Right ventricle myocardium superior (tissue), 1 donor: Measurements from ENCODE around the gene AARS1. TPM values are rescaled to one million over a fixed set of nuclear protein-coding genes. Genes with fewer than 3 reads are reported as not detected.
"Not testable (repeated sequence)": the region's sequence is repeated elsewhere in the genome, so short reads cannot be mapped to it uniquely, and the experiment has no call there.

Source experiments
- ATAC-seq: fragments of 200-7000 bp; cut with Tn5 transposase; one replicate; pipeline ENCODE4 v1.9.1; 2020; ENCODE audit warnings: mild to moderate bottlenecking; ENCODE audit not compliant: poor library complexity
- DNase-seq: peaks from one replicate; pipeline ENCODE4 v3.0.0-alpha.2; 2020
- intact Hi-C: fragments of 100-400 bp; cut with DNase I; formaldehyde crosslinking; loops from one replicate; pipeline ENCODE4 v1.11.2; 2022
- long read RNA-seq: library from polyadenylated mRNA; unstranded; transcript quantifications from one replicate; pipeline ENCODE4 v2.0.0, GENCODE V29; 2021
- total RNA-seq: library from RNA; stranded (reverse); fragmentation: NEBNext Ultra II Directional; extraction: Animal tissue kit (Norgen Biotek cat#: 25700); gene quantifications from one replicate; pipeline ENCODE4 v1.2.1, GENCODE V29; 2021
- donor health status: DM: no; HTN: yes; CAD: no; lungs with severe emphysema.

Gene AARS1
- total RNA-seq: 59.7 TPM
- long read RNA-seq, transcript AARS-201 (21 exons, 3,477 nt): major isoform, 122 of 152 reads
- long read RNA-seq, partial matches to known transcripts: 20 of 152 reads
- long read RNA-seq, other reads (novel, unspliced or antisense): 10 of 152 reads

DNA sequence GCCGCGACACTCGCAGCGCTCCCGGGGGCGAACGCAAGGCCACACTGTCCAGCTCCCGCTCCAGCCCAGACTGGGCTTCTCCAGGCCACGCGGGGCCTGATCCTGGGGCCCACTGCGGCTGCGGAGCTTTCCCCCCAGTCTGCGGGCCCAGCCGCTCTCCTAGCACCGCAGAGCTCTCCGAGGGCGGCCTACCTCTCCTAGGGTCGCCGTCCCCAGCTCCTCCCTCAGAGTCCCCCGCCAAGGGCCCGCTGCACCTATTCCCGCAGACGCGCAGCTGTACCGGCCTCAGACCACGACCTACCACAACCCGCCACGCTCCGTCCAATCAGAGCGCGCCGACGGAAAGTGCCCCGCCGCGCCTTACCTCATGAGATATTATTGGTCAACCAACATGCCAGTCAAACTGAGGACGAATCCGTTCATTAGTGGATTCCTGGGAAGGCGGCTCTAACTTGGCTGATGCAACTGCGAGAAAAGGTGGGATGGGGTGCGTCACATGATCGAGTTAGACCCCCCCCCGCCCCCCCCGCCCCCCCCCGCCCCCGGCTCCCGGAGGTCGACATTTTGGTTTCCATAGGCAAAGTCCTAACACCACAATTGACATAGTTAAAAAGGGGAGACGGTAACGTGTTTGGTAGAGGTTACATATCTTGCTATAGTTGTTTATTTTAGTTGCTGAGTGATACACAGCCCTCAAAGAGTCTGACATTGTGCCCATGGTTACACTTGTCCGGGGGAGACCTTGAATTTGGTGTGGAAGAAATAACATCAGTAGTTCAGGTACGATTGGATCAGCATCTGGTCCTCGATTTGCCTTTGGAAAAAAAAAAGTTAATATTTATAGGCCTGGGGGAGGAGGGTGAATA is at the start of gene AARS1:
AARS1 (minus strand) TSS at position 278 of the 866 bp plus-strand sequence. CDS start 6,743 bp downstream, outside the sequence.
- intact Hi-C loops: loop anchor here (10.0 kb wide), 1 partner anchor 55 kb away; the partner anchor contains the start of gene DDX19A
- ATAC-seq (peak; percentile 99), DNase-seq (peak; percentile 97)

DNA sequence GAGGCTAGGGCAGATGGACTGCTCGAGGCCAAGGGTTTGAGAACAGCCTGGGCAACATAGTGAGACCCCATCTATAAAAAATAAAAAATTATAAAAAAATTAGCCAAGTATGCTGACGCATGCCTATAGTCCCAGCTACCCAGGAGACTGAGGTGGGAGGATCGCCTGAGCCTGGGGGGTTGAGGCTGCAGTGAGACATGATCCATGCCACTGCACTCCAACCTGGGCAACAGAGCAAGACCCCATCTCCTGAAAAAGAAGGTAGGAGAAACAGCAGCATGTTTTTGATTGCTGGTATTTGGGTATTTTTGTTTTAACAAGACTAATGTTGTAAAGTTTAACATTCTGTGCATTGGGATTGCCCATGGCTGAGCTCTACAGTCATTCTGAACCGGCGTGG is 48.5 kb upstream of the AARS1 start:
- intact Hi-C loops: no loop called here
- DNase-seq (no peak), ATAC-seq (no peak)

DNA sequence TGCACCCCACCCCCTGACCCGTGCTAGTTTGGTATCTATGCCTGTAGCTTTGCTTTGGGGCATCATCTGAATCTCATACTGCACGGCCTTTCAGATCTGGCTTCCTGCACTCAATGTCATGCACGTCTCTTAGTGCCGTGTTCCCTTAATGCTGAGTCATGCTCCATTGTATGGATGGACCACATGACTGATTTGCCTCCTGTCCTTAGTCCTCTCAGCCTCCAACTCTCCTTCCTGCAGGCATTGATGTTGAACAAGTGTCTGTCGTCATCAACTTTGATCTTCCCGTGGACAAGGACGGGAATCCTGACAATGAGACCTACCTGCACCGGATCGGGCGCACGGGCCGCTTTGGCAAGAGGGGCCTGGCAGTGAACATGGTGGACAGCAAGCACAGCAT is 43.4 kb upstream of the AARS1 start:
- DNase-seq, ATAC-seq, intact Hi-C loops: not testable (repeated sequence)

DNA sequence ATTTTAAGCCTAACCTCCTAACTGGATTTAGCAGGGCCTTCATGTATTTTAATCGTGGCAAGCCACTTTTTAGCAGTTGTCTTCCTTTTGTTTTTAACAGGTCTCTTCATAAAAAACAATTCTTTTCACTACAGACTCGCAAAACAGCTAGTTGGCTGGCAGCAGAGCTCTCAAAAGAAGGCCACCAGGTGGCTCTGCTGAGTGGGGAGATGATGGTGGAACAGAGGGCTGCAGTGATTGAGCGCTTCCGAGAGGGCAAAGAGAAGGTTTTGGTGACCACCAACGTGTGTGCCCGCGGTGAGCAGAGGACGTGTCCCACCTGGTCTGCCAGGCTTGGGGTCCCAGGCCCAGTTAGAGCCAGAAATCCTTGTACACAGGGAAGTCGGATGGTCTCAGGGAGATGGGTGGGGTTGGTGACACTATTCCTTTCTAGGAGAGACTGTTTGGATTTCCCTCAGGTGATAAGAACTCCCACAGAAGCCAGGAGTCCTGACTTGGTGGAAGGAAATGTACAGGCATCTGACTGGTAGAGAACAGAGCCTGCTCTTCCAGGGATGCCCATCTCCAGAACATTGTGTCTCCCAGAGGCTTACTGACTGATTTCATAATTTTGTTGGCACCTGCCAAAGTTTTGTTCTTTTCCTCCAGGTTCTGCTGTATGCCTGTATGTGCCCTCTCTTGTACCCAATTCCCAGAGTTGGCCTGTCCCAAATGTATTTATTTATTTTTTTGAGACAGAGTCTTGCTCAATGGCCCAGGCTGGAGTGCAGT is 42.5 kb upstream of the AARS1 start:
- intact Hi-C loops: no loop called here
- DNase-seq: no peak
- ATAC-seq: peak; percentile 77

DNA sequence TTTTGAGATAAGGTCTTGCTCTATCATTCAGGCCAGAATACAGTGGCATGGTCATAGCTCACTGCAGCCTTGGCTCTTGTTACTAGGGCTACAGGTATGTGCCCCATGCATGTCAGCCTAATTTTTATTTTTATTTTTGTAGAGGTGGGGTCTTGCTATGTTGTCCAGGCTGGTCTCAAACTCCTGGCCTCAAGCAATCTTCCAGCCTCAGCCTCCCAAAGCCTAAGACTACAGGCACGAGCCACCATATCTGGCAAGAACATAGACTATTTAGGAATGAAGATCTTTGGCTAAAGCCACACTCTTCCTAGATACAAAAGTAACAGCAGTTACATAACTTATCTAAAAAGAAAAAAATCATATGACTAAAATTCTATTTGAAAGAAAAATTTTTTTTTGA is 41.8 kb upstream of the AARS1 start:
- ATAC-seq (no peak), DNase-seq (no peak)
- intact Hi-C loops: no loop called here

DNA sequence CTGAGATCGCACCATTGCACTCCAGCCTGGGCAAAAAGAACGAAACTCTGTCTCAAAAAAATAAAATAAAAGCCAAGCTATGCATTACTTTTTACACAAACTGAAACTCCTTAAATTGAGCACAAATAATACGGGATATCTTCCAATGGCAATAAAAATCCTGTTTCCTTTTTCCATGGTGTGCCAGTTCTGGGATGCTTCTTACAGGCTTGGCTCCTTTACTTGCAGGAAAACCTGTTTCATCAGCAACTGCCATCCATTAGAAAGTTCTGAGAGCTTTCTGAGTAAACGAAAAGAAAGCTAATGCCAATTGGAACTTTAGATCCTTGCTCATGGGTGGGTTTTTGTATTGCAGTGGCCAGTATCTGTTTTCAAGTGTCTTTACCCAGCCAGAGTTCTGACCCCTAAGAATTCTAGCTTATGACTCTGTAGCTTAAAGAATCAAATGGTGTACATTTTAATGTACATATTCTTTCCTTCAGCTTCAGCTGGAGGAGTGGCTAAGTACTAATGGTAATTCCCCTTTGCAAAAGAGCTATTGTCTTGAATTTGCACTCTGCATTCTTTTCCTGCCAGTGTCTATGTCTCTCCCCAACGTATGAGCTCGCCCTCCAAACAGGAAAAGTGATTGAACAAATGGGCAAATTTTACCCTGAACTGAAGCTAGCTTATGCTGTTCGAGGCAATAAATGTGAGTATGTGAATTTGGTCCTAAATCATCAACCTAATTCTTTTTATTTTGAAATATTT is 35.9 kb upstream of the AARS1 start:
- intact Hi-C loops: no loop called here
- no peak for ATAC-seq
- DNase-seq: no peak

DNA sequence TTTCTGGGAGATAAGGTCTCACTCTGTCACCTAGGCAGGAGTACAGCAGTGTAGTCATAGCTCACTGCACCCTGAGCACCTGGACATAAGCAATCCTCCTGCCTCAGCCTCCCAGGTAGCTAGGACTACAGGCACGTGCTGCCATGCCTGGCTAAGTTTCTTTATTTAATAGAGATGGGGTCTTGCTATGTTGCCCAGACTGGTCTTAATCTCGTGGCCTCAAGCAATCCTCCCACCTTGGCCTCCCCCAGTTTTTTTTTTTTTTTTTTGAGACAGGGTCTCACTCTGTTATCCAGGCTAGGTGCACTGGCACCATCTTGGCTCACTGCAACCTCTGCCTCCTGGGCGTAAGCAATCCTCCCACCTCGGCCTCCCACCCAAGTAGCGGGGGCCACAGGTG is 30.8 kb upstream of the AARS1 start:
- DNase-seq (no peak), ATAC-seq (no peak)
- intact Hi-C loops: no loop called here

DNA sequence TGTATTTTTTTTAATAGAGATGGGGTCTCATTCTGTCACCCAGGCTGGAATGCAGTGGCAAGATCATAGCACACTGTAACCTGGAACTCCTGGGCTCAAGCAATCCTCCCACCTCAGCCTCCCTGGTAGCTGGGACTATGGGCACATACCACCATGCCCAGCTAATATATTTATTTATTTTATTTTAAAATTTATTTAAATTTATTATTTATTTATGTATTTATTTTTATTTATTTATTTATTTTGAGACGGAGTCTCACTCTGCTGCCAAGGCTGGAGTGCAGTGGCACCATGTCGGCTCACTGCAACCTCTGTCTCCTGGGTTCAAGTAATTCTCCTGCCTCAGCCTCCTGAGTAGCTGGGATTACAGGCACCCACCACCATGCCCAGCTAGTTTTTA is 18.4 kb upstream of the AARS1 start:
- intact Hi-C loops, ATAC-seq, DNase-seq: not testable (repeated sequence)

DNA sequence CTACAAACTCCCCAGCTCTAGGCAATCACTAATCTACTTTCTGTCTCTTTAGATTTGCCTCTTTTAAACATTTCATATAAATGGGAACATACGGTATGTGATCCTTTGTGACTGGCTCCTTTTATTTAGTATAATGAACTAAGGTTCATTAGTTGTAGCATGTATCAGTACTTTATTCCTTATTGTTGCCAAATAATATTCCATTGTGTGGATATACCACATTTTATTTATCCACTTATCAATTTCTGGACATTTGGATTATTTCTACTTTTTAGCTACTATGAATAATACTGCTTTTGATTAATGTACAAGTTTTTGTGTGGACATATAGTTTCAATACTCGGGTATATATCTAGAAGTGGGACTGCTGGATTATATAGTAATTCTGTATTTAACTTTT is 17.6 kb upstream of the AARS1 start:
- no peak for DNase-seq
- intact Hi-C loops: no loop called here
- ATAC-seq: no peak

DNA sequence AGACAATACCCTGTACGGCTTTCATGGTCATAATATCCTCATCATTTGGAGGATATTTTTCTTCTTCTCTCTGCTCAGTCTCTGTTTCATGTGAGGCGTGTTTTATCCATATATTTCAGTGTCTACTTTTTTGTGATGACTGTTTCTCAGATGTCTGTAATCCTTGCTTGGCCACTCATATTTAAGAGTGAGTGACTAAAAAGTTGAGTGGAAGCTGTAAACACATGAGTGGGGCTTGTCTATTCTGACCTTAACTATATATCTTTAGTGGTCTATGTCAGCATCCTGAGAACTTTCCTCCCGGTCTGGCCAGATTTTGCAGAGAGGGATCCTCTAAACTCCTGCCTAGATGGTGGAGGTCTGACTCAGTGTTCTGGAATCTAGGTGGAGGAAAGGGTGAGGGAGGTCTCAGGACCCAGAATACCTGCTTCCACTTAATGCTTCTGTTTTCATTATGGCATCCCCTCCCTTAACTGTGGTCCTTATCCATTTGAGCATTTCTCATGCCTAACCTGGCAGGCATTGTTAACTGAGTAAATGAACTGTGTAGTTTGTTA is 15.7 kb upstream of the AARS1 start:
- DNase-seq (no peak), ATAC-seq (no peak)
- intact Hi-C loops: no loop called here

DNA sequence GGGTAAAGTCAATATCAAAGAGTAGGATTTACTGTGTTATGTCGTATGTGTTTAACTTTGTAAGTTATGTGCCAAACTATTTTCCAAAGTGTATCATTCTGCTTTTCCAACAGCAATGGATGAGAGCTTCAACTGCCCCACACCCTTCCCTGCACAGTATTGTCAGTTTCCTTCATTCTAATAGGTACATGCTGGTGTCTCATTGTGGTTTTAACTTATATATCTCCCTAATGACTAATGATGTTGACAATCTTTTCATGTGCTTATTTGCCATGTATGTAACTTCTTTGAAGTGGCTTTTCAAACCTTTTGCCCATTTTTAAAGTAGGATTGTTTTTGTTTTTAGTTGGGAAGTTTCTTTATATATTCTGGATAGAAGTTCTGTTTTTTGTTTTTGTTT is 13.4 kb upstream of the AARS1 start:
- DNase-seq: no peak
- intact Hi-C loops: no loop called here
- ATAC-seq: no peak

DNA sequence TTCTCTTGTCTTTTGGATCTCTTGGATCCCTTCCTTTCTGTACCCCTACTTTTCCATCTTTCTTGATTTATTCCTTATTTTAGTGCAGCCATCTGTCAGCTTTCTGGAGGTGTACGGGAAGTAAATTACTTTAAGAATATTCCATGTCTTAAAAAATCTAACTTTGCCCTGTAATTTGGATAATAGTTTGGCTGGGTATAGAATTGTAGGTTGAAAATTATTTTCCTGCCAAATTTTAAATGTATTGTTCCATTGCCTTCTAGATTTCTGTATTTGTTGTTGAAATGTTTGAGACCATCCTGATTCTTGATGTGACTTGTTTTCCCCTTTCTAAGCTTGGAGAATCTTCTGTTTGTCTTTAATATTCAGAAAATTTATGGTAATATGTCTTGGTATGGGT is 11.8 kb upstream of the AARS1 start:
- ATAC-seq: no peak
- intact Hi-C loops: no loop called here

DNA sequence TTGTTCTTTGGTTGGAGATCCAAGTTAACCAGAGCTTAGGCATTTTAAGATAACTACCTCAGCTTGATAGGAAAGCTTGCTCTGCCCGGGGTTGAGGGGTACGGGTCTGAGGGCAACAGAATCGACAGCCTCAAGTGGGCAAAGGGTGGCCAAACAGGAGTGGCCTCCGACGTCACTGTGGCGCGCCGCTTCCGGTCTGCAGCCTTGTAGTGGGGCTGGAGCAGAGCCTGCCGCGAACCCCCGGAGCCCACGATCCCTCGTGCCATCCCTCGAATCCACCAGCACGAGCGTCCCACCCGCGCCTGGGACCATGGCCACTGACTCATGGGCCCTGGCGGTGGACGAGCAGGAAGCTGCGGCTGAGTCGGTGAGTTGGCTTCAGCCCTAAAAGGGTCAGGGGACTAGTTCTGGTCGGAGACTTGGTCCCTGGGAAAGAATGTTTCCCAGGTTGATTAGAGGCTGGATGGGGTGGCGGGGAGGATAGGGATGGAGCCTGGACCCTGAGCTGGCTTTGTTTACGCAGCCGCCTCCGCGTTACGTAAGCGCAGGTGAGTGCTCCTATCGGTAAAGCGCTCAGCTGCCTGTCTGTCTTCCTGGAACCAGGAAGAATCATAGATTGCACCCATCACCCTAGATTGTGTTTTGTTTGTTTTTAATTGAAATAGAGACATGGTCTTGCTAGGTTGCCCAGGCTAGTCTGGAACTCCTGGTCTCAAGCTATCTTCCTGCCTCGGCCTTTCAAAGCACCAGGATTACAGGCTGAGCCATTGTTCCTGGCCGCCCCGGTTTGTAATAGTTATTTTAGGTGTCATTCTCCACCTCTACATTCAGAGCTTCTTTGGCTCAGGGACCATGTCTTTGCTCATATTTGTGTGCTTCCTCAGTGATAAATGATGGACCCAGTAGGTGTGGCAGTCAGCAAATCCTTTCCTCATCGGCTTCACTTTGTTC is 10.0 kb upstream of the AARS1 start, which contains the start of gene DDX19B:
DDX19B (plus strand) TSS at position 199 of the 951 bp plus-strand sequence; CDS start at position 311, 112 bp downstream.
- DNase-seq: peak; percentile 92
- ATAC-seq: peak; percentile 98
- intact Hi-C loops: loop anchor here (10.0 kb wide), 1 partner anchor 46 kb away; the partner anchor contains the start of gene DDX19A

More for the DNA sequence above, 11.8 kb upstream of the AARS1 start:
- no peak for DNase-seq

DNA sequence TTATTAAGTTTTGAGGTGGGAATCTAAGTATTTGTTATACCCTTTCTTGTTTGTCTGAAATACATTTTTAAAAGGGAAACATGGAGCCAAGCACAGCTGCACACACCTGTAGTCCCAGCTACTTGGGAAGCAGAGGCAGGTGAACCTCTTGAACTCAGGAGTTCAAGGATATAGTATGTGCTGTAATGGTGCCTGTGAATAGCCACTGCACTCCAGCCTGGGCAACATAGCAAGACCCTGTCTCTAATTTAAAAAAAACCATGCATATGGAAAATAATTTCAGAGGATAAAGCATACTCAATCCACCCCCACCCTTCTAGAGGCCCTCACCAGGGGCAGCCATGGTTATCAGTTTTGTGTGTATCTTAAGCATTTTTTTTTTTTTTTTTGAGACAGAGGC is 6.3 kb upstream of the AARS1 start:
- intact Hi-C loops: loop anchor here (10.0 kb wide), 1 partner anchor 49 kb away; the partner anchor contains the start of gene DDX19A
- DNase-seq (no peak), ATAC-seq (no peak)

DNA sequence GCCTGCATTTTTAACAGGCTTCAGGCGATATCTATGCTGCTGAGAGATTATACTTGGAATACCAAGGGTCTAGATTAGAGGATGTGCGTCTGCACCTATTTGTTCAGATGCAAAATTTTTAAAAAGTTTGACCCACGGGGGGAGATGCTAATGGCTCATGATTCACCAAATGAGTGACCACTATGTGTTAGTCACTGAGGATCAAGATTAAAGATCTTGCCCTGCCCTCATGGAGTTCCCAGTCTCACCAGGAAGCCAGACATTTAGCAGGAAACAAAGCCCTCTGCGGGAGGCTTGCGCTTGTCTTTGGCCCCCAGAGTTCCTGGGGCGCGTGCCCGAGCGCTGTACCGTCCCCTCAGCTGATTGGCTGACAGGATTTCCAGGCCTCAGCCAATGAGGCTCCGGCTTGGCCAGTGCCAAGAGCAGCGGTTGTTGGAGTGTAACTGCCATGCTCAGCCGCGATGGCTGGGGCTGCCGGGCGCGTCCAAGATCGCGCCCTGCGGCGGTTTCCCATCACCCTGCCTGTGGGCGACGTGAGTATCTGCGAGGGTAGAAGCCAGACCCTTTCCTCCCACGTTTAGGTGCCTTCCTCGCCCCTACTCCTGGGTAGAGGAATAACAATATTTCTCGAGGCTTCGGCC is 5.2 kb upstream of the AARS1 start:
- ATAC-seq (no peak), DNase-seq (no peak)
- intact Hi-C loops: loop anchor here (10.0 kb wide), 1 partner anchor 50 kb away; the partner anchor contains the start of gene DDX19A

DNA sequence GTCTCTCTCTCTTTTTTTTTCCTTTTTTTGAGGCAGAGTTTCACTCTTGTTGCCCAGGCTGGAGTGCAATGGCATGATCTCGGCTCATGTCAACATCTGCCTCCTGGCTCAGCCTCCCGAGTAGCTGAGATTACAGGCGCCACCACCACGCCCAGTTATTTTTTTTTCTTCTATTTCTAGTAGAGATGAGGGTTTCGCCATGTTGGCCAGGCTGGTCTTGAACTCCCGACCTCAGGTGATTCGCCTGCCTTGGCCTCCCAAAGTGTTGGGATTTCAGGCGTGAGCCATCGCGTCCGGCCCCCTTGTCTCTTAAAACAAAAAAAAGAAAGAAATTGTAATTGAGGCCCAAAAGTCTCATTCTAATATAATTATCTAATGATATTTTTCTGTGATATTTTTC is 2.8 kb upstream of the AARS1 start:
- not testable (repeated sequence) for ATAC-seq, DNase-seq
- intact Hi-C loops: loop anchor here (10.0 kb wide), 1 partner anchor 53 kb away; the partner anchor contains the start of gene DDX19A
